T-helper 2 cell (primary cell): ENCODE results near the gene PAX3.

Source experiments
- DNase-seq, 5 experiments: peaks; one replicate each; pipeline versions ENCODE4 v3.0.0 to v3.0.0-alpha.2; 2012 to 2022

PAX3 gene

DNA sequence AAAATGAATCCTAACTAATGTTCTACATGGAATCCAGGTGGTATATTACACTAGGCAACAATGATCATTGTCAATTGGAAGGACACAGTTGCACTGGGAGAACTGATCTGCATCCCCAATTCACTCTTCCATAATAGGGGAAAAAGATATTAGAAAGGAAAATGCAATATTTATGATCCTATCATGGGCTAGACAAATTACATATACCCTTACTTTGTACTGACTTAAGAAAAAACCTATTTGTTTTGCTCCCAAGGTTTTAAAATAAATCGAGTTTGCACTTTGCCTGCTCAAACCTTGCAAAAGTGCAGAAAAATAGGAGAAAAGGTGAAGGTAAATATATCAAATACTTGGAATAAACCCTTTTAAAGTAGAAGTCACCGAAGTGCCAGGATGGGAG lies 11.0 kb upstream of the PAX3 start:
- no peak for DNase-seq

DNA sequence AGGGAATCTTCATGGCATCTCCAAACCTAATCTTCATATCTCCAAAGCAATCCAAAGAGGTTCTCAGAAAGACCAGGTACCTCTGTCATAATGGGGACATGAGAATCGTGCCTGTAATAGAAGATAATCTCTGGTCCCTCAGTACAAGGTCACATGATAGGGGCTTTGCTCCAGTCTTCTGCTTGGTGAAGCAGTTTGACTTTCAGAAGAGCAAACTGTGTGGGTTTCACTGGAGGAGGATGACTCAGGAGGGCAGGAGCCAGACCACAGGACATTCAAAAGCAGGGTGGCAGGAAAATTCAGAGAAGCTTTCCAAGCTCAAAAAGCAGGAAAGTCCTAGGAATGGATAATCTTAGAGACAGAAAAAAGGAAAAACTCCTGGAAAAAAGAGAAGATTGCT lies 10.6 kb upstream of the PAX3 start:
- DNase-seq: no peak

DNA sequence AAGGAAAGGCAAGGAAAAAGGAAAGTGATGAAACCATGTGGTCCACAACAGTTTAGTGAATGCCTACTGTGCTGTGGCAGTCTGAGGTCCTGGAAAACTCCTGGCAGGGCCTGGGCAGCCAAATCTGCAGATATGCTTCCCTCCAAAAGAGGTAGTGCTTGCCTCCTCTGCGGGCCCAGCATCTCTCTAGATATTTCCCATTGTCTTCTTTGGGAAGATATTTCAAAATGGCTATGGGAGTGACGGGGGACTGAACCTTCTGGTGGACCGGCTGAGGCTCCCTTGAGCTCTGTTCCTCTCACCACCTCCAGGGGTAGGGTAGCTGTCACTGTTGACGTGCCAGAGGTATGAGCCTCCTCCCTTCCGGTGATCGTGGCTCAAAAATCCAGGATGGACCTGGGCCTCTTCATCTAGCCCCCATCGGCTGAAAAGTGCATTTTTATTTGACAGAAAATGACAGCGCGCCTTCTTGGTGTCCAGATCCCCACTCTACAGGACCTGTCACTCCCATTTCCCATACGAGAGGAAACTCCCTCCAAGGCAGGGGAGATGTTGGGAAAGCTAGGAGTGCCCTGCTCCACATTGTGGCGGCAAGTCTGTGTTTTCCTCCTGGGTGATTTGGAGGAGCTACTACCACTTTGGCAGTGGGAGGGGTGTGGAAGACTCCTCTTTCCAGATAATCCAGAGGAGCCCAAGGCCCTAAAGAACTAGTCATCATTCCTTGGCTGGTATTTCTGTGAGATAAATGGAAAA lies 9.4 kb upstream of the PAX3 start:
- DNase-seq: no peak

DNA sequence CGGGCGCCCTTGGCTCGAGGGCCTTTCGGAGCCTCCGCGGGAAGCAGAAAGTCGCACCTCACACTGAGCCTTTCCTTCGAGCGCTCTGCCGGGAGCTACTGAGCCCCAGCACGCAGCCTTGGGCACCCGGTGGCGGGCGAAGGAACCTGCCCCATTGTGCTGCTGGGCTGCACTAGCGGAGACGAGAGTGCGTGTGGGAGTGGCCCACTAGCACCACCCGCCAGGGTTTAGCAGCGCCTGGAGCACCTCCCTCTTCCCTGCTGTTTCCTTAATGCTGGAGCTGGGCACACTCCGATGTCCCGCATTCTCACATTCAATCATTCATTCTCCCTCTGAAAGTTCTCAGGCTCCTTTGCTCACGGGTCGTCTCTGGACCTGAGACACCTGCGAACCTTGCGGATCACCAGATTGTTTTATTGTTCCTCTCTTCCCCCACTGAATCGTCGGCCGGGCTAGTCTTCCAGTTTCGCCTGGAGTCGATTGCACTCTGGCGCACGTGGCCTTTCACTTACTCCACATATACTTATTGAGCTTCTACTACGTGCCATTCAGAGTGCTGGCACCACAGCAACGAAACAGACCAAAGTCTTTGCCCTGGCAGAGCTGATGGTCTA lies 8.5 kb upstream of the PAX3 start:
- DNase-seq: no peak

DNA sequence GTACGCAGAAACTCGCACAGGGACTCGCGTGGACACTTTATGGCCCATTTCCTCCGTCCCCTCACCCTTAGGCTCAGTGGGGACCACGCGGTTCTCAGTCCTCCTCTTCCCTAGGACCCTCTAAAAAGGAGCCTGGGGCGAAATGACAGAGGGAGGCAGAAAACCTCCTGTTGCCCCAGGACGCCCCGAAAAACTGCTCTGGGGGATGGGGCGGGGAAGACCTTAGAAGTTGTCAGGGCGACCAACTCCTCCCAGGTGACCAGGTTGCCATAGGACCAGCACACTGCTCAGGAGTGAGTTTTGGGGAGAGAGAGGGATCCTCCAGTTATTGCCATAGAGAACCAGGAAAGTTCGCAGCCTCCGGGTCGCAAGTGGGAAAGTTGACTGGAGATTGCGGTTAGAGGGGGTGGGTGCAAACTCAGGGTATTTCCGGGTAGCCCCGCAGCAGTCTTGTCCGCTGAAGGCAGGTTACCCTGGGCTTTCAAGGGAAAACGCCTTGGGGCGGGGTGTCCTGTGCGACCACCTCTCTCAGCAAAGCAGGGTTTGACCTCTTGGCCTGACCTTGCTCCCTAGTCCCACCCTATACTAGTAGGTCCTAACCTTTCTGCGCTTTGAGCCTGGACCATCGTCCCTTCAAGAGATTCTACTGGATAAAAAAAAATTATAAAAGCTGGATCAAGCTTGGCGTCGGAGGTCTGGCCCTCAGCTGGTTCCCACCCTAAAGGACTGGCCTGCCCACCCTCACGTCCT lies 7.8 kb upstream of the PAX3 start:
- DNase-seq: no peak

DNA sequence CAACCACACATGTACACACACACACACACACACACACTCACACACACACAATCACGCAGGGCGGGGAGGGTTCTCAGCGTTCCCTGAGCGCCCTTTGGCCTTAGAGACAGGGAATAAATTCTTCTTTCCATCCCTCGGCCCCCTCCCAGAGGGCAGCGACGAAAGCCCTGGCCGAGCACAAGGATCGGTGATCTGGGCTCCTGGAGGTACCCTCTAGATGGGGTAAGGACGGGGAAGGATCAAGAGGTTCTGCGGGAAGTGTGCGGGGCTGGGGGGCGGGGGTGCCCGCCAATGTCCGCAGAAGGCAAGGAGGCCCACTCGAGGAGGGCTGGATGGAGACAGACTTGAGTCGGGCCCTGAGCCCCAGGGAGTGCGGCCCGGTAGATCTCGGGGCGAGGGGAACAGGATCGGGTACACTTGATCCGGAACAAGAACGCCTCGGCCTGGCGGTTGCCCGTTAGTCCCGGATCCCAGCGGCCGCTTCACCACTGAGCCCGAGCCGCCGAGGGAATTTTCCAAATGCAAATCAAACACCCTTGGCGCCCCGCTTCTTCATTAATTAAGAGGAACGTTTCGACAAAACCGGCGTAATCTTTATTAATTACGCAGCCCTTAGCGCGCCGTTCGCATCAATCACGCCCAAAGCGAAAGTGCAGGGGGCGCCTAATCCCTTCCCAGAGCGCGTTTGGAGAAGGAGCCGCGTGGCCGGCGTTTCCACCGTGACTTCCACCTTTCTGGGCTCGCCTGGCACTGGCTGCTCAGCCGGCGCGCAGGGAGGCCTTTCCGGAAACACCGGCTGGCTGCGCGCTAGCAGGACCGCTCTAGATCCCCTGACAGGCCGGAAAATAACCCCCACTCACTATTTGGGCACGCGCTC lies 7.0 kb upstream of the PAX3 start:
- peak in 1 of 5 experiments; percentile 35 for DNase-seq

DNA sequence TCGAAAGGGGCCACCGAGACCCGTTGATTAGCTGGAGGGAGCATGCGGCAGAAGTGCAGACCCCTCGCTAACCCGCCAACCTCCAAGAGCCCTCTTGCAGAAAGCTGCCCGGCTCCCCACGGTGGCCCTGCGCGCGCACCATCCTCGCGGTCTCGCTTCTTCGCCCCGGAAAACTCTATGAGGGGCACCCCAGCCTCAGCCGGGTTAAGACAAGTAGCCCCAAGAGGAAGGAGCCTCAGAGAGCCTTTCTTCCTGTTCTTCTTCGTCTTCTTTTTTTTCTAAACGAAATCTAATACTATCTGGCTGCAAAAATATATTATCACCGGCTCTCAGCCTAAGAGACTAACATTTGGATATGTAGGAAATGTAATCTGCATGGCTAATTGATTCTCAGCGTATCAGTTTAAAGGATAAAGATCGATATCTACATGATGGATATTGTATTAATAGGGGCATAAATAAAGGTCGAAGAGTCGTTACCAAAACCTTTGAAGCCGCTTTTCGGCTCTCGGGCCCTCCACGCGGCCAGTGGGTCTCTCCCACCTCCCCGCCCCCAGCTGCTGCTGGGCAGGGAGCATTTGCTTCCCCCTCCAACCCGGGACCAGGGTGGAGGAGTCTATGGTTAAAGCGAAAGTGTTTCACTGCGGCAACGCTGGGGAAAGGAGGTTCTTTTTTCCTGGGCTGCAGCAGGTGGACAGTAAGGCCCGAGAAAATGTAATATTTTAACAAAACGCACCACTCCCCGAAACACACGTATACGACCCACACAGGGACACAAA lies 6.1 kb upstream of the PAX3 start:
- DNase-seq: no peak

DNA sequence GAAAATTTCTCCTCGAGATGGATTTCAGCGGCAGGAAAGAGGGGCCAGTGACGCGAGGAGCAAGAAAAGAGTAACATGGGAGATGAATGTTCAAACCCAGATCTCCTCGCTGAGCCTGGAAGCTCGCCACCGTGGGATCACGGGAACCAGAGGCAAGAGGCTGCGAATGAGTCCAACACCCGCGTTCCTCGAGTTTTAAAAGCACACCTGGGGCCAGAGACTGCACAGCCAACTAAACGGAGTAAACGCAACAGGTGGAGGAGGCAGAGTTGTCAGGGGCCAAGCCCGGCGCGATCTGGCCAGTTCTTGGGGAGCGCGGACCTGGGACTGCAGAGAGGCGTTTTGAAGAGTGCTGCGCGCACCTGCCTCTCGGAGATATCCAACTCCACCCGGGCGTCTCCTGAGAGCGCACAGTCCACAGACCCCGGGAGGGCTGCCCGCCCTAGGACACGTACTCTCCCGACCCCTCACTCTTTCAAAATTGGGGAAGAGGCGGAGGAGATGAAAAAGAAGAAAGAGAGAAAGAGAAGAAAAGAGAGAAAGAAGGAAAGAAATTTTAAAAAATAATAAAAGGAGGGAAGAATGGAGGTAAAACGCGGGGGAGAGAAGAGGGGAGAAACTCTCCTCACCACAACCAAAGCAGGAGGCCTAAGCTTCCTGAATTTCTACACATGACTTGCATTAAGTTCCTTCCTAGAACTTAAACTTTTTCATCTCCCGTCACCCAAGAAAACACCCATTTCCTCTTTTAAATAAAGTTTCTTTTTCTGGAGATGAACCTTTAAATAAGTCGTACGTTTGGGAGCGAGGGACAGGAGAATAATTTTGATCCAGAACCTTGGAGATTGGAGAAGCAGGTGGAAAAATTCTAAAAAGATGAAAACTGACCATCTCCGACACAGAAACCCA lies 5.3 kb upstream of the PAX3 start:
- no peak for DNase-seq

DNA sequence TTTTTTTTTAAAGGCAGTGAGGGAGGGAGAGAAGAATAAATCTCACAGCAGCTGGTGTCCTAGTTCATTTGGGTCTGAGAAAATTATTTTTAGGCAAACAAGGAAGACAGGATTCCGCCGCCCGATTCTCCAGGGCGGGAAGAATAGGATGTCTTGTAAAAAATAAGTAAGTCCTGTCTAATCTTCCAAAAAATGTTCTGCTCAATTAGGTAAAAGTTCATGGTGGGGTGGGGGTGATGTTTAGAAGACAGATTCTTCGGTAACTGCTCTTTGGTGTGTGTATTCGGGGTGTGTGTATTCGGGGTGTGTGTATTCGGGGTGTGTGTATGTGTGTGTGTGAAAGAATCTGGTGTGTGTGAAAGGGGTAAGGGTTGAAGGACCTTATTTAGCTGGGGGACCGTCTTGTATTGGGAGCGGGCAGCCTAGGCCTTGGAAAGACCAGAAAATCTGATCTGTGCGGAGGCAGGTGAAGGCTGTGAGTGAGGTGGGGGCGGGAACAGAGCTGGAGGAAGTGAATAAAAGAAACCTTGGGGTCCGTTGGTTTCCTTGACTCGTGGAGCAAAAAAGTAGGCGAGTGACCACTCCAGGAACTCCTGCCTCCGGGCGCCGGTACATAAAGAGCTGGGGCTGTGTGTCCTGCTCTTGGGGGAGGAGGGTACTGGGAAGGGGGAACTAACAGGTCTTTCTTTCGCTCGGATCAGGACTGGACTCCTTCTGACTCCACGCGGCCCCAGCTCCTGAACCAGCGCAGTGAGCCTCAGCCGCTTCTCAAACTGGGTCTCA lies 4.4 kb upstream of the PAX3 start:
- DNase-seq: no peak

DNA sequence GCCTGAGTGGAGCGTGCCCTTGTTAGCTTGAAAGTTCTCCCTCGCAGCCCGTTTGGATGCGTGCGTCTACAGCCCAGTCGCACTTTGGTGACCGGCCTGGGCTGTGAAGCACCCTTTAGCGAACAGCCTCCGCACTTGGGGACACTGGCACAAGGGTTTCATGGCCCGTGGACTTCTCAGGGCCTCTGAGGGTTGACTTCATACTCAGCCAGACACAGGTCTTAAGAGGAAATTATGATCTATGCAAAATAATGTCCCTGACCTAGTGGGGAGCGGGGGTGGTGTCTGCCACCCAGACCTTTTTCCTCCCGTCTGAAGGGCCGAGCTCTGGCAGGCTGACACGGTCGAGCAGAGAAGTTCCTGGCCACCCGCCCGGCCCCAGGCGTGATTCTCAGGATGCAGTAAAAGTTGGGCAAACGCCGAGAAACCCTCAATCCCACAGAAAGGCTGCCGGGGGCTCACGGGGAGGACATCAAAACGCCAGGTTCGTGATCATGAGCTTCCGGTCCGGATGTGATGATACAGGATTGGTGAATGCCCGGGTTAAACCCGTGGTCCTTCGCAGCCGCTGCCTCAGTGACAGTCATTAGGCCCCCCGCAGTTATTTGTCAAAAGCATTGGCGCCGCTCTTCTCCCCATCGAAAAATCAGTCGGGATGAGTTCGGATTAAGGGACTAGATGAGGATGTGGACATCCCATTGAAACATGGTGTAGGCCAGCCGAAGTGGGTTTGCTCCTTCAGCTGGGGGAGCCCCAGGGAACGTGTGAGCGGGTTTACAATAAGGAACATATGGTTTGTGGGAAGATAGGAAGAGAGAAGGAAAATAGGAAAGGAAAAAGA lies 3.6 kb upstream of the PAX3 start:
- DNase-seq: no peak

DNA sequence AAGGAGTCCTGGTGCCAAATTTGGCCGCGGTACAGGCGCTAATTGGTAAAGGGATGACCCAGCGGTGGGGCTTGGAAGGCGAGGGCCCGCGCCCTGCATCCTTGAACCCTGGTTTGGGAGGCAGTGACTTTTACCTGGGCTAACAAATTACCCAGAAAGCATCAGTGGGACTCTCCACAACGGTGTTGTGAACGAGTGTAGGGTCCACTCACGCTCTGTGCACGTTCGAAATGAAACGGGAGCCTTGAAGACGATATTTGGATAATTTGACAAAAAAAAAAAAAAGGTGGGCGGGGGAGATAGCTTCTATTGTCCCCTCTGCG lies 3.0 kb upstream of the PAX3 start:
- DNase-seq: no peak

DNA sequence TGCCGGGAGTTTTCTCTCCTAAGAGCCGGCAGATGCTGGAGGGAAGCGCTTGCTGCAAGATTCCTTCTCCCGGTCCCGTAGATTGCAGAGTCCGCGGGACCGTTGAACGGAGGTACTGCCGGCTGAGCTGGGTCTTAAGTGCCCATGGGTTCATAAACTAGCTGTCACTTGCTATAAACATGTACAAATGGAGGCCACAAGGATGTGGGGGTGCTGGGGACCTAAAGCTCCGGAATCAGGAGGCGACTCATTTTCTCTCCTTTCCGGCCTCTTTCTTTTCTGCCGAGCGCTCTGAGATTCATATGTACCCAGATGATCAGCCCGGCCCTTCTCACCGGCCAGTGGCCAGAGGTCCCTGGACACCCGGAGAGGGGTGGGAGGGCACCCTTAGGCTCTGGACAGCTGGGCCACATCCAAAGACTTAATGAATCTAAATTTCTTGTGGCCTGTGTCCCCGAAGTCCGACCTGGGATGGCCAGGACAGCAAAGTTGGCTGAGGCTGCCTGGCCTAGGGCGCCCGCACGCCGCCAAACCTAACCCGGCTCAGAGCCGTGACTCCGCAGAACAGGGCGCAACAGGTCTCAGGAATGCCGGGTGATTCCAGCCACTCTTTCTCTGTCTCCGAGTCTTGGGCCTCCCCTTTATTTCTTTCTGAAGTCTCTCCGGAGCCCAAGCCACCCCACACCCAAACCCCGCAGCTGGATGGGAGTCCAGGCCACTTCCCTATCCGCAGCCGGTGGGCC lies 2.4 kb upstream of the PAX3 start:
- no peak for DNase-seq

DNA sequence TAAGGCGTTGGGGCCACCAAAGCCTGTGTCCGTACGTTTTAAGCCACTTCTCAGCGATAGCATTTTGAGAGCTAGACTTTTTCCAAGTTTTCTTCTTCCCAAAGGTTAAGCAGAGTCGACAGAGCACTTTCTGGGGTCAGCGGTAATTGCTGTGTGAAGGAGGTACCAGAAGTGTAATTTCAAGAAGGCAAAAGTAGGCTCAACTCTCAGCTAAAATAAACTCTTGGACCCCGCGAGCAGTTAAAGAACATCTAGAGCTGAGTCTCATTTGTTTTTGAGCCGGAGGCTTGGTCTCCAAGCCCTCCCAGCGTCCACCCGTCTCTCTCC lies 1.9 kb upstream of the PAX3 start:
- DNase-seq: no peak

DNA sequence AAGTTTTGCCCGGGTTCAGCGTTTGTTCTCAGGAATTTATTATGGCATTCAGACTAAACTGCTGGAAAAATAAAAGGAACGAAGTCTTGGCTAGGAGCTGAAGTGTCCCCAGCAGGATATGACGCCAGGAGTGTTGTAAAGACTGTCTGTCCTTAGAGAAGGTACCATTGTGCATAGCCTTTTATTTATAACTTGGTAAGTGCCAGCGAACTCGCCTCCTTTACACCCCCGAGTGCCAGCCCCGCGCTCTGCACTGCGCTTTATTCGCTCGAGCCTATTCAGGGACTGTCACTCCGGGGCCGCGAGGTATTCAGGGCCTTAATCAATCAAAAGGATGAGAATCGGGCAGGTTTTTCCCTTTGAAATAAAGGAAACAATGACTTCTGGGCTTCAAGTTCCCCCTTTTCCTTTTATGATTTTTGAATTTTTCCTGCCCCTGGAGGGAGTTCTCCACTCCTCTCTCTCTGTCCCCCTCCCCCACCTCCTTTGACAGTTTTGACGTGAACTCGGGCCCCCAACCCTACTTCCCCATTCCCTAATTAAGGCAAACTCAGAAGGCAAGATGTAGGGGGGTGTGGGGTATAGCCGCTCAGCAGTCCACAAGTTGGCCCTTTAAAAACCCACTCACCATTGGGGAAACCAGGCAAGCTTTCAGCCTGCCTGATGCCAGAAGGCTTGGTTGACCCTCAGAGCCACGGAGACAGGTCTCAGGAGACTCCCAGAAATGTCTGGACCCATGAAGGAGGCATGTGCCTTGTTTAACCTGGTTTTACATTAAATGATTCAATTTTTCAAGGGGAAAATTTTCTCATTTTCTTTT lies 1.3 kb upstream of the PAX3 start:
- no peak for DNase-seq

DNA sequence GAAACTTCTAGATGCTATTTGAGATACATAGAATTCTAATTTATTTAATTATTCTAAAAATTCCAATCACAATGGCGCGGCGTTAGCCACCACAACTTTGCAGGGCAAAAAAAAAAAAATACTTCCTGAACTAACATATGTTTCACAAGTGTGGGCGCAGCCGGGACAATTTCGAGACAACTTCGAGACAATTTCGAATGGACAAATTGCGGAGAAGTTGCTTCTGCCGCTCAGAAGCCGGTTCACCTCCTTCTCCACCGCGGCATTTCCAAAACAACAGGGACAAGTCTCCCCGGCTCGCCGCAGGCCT lies 842 bp downstream of the PAX3 start:
- no peak for DNase-seq

DNA sequence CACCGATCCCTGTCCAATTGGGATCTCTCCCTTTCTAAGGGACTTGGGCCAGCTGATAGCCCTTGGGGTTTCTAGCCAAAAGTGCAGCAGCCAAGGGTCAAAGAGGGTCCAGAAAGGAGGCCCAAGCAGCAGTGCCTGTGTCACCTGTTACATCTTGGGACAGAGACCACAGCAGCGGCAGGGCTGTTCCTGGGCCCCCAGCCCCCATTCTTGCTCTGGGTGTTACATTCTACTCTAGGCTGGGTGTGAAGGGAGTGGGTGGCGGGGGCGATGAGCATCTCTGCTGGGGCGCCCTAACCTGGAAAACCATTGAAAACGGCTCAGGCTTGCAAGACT lies 1.2 kb downstream of the PAX3 start:
- DNase-seq: no peak

DNA sequence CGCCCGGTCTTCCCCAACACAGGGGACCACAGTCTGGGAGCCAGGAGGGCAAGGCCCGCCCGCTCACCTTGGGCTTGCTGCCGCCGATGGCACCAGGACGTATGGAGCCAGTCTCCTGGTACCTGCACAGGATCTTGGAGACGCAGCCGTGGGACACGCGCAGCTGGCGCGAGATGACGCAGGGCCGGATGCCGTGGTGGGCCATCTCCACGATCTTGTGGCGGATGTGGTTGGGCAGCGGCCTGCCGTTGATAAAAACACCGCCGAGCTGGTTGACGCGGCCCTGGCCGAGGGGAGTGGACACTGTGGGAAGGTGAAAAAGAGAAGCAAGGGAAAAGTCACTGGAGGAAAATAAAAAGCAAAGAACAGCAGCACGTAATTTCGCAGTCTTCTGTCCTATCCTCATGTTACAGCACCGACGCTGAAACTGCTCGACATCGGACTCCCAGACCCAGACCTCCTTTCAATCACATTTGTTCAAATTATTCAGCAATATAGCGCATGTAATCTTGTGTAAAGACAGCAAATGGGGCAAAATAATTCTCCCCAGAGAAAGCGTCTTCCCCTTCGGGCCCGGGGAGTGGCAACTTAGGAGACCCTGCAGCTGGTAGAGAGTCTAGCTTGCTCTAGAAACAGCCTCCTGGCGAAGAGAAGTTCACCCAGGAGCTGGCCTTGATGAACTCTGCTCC lies 1.7 kb downstream of the PAX3 start:
- DNase-seq: peak in 1 of 5 experiments; percentile 48

DNA sequence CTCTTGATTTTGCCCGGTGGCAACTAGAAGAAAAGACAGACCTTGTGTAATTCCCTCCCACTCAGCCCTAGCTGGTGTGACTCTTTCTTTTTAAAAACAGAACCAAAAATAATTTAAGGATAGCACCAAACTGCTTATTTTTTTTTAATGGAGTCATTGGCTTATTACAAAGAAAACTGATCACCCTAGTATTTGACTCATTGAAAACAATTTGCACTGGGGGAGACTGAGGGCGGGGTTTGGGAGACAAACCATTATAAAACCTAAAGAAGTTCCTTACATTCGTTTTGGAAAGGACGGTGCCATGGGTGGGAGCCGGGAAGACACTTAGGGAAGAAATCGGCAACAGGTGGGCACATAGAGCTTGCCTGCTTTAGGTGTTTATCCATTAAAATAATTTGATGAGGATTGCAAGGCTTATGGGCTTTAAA lies 2.5 kb downstream of the PAX3 start:
- no peak for DNase-seq
